ENCODE data around the gene EVX1. TPM values are rescaled to one million over a fixed set of nuclear protein-coding genes. Genes with fewer than 3 reads are reported as not detected.

The EVX1 gene
- total RNA-seq, 1 experiment from 2014 or later = not detected

GRCh38 chr7:27249724-27250556, 7.3 kb downstream of the EVX1 start:
- Histone ChIP-seq H4K5ac (ENCODE audit: insufficient read length, low read depth, low read length) (no peak overlapping the region), H3K23ac (ENCODE audit: insufficient read length, low read depth, low read length) (no peak overlapping the region), H2BK12ac (ENCODE audit: insufficient read length, low read depth, low read length) (no peak overlapping the region), H3K79me2 (ENCODE audit: insufficient read depth, low read length) (no peaks in the 10 kb centered on the region), H3K4ac (ENCODE audit: low read depth, low read length) (no peak overlapping the region), H3K9ac (ENCODE audit: extremely low read depth, insufficient read length, low read length) (no peak overlapping the region), H2BK15ac (ENCODE audit: low read depth, low read length) (no peak overlapping the region), H3K4me1 (ENCODE audit: insufficient read depth, low read length) (0 out of 2 replicates have a peak, but pooled peaks cover 2% of the 10 kb centered on the region), H3K9me3 (ENCODE audit: control insufficient read depth, low read depth, low read length) (no peaks in the 10 kb centered on the region), H2BK20ac (ENCODE audit: low read depth, low read length, poor library complexity, severe bottlenecking) (no peak overlapping the region), H3K4me2 (ENCODE audit: insufficient read depth, insufficient read length, low read length) (no peak overlapping the region), H3K14ac (ENCODE audit: insufficient read depth, low read length) (no peak overlapping the region), H2AK5ac (ENCODE audit: insufficient read length, low read length) (no peak overlapping the region), H4K20me1 (ENCODE audit: control insufficient read depth, insufficient read depth, insufficient read length) (peaks cover 2% of the 10 kb centered on the region), H2BK120ac (ENCODE audit: low read depth, low read length, poor library complexity, severe bottlenecking) (no peak overlapping the region), H4K8ac (replicated peaks; ENCODE audit: insufficient read length, low read depth, low read length) (no peak overlapping the region), H2AFZ (ENCODE audit: low read length) (no peak overlapping the region), H3K56ac (ENCODE audit: insufficient read length, low read depth, low read length) (no peak overlapping the region), H3K18ac (ENCODE audit: insufficient read length, low read depth, low read length) (no peak overlapping the region), H2BK5ac (ENCODE audit: insufficient read length, low read length) (no peak overlapping the region), H3K79me1 (ENCODE audit: insufficient read depth, low read depth, low read length, poor library complexity, severe bottlenecking) (no peaks in the 10 kb centered on the region), H3K23me2 (ENCODE audit: insufficient read length, low read depth, low read length, poor library complexity, severe bottlenecking) (no peaks in the 10 kb centered on the region), H3T11ph (ENCODE audit: low read length) (no peak overlapping the region), H3K27ac (ENCODE audit: insufficient read length, low read depth, low read length) (no peak overlapping the region), H3K27me3 (ENCODE audit: insufficient read depth, low read length) (peaks cover 100% of the 10 kb centered on the region), H4K91ac (ENCODE audit: insufficient read length, low read depth, low read length) (no peak overlapping the region)
- DNase-seq = no peak
- peaks cover 13 to 40% of the 10 kb centered on the region in 2 experiments; a peak in 3 of 4 replicates for H3K4me1 Mint-ChIP-seq
- WGBS (ENCODE audit: extremely low coverage, insufficient read length, low lambda C conversion rate) = no CpG with 5 or more reads among the region's 19 CpGs
- H3K27ac Mint-ChIP-seq = peak overlapping the region in 1 of 3 experiments; percentile 64; a peak in 1 of 7 replicates
- H3K9me3 Mint-ChIP-seq = peaks cover 2 to 16% of the 10 kb centered on the region in 2 experiments; a peak in 3 of 5 replicates
- H3K36me3 Mint-ChIP-seq (ENCODE audit: insufficient read depth in 1 of 3, low read depth in 3 of 3) = no peaks in the 10 kb centered on the region
- TF ChIP-seq CTCF (conservative IDR thresholded peaks at IDR 0.05) = no peak
- no peak overlapping the region; a peak in 1 of 5 replicates for H3K4me3 Mint-ChIP-seq
- peaks cover 100% of the 10 kb centered on the region for H3K27me3 Mint-ChIP-seq (ENCODE audit: low read depth)
